OCI-LY1 (cell line): ENCODE results near the gene SPTLC3.

Source experiments
- EZH2 ChIP-seq: fragments of 200-600 bp; sonication (generic), shearing (Covaris generic); IDR thresholded peaks from 2 replicates; pipeline ENCODE4 v1.8.0; 2017; ENCODE audit warnings: borderline replicate concordance, mixed run types, mild to moderate bottlenecking, antibody characterized with exemption, low read length, moderate library complexity, mixed read lengths
- TF ChIP-seq, protein P1 (sequence below): fragments of 200-600 bp; sonication (generic), shearing (Covaris generic); IDR thresholded peaks from 2 replicates; pipeline ENCODE4 v1.5.1; 2017; ENCODE audit warnings: mild to moderate bottlenecking, antibody characterized with exemption, low read length, moderate library complexity, mixed read lengths

- no peak for TF ChIP-seq EZH2
- TF ChIP-seq, protein P1, sequence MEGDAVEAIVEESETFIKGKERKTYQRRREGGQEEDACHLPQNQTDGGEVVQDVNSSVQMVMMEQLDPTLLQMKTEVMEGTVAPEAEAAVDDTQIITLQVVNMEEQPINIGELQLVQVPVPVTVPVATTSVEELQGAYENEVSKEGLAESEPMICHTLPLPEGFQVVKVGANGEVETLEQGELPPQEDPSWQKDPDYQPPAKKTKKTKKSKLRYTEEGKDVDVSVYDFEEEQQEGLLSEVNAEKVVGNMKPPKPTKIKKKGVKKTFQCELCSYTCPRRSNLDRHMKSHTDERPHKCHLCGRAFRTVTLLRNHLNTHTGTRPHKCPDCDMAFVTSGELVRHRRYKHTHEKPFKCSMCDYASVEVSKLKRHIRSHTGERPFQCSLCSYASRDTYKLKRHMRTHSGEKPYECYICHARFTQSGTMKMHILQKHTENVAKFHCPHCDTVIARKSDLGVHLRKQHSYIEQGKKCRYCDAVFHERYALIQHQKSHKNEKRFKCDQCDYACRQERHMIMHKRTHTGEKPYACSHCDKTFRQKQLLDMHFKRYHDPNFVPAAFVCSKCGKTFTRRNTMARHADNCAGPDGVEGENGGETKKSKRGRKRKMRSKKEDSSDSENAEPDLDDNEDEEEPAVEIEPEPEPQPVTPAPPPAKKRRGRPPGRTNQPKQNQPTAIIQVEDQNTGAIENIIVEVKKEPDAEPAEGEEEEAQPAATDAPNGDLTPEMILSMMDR, result no peak
Observed at GRCh38 chr20:12969071-12969669, 39.6 kb upstream of the SPTLC3 start.
